Esophagus squamous epithelium (tissue), 5 donors: ENCODE data around the gene KIAA0753. TPM values are rescaled to one million over a fixed set of nuclear protein-coding genes. Genes with fewer than 3 reads are reported as not detected.
A peak's percentile ranks its signal among the peaks of the same experiment; 100 is the strongest.

Experiments
- DNase-seq: peaks from one replicate; lab custom pipeline; 2025; lab: John Stamatoyannopoulos, UW
- H3K27ac ChIP-seq, 4 donors: fragments of 200-600 bp; sonication (generic); one replicate each; pipeline ENCODE4 v1.5.1; 2016 to 2019; ENCODE audit warnings: mild to moderate bottlenecking in 1 of 4
- H3K27me3 ChIP-seq, 4 donors: fragments of 200-600 bp; sonication (generic); 1 replicate in 3 of 4; 2 replicates in 1 of 4; pipeline versions ENCODE4 v1.5.1 to v1.6.0; 2017 to 2021; ENCODE audit warnings: antibody characterized with exemption in 1 of 4
- H3K36me3 ChIP-seq, 3 donors: fragments of 200-600 bp; sonication (generic); one replicate each; pipeline ENCODE4 v1.5.1; 2016 to 2019
- H3K4me1 ChIP-seq, 3 donors: fragments of 200-600 bp; sonication (generic); one replicate each; pipeline ENCODE4 v1.5.1; 2017 to 2019
- H3K4me3 ChIP-seq, 4 donors: fragments of 200-600 bp; sonication (generic); 1 replicate in 3 of 4; 2 replicates in 1 of 4; pipeline ENCODE4 v1.5.1; 2016 to 2019; ENCODE audit warnings: mild to moderate bottlenecking in 2 of 4, moderate library complexity in 1 of 4
- H3K9me3 ChIP-seq, 3 donors: fragments of 200-600 bp; sonication (generic); one replicate each; pipeline ENCODE4 v1.5.1; 2016 to 2019
- POLR2A ChIP-seq, 4 donors: fragments of 450-650 bp; IDR thresholded peaks; one replicate each; pipeline ENCODE4 v1.6.1; 2017; ENCODE audit warnings: antibody characterized with exemption in 4 of 4, mild to moderate bottlenecking in 4 of 4, moderate library complexity in 3 of 4
- WGBS, 2 donors: methylation state at CpG; one replicate each; pipeline ENCODE4 v1.1.5; 2018; 5-methylcytosine and 5-hydroxymethylcytosine counted together
- intact Hi-C: fragments of 100-400 bp; cut with DNase I; formaldehyde crosslinking; loops from one replicate; pipeline ENCODE4 v1.15.0; 2022
- total RNA-seq, 4 donors: library from RNA; depleted of rRNA; stranded (reverse); fragments of >200 nt; gene quantifications; one replicate each; pipeline ENCODE4 v1.1.0, GENCODE V29; 2016
- TF ChIP-seq, protein P1 (sequence below), 6 experiments: fragments of 450-650 bp in 4 of 6; fragments of 200-600 bp in 2 of 6; sonication (generic) in 2 of 6; IDR thresholded peaks; one replicate each; pipeline ENCODE4 v1.5.1; 2016 to 2019; ENCODE audit warnings: antibody characterized with exemption in 6 of 6, mild to moderate bottlenecking in 4 of 6, moderate library complexity in 4 of 6
- donor health status: DM: yes; HTN: yes; CAD: no.

Gene KIAA0753
- total RNA-seq, 4 donors from 2014 or later: 8.1 to 17.4 (median 11.4) TPM

DNA sequence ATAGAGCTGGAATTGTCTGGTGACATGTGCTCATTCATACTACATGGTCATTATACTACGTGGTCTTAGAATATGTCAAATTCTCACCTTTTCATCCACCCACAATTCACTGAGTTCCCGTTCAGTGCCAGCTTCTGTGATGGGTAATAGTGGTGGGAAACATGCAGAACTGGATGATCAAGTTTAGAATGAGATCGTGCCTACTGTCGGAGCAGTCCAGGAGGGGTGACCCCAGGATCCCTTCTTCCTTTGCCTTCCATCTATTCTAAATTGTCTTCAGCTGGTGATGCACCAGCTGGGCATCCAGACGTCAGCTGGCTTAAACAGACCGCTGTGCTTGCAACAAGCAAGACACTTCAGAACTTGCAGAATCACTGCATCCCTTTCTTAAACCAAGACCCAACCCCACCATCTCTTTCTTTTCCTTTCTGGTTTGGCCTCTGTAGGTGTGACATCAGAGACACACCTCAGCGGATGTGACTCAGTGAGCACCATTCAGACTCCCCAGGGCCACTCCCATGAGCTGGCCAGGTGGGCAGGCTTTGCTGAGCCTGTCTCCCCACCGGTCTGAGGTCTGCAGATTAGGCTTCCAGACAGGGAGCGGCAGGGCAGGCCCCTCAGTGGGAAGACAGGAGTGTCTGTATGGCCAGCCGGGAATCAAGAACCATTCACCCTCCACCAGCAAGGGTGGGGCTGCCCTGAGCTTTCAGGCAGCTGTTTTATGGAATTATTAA is 29.1 kb upstream of the KIAA0753 start:
- intact Hi-C loops: loop anchor here (10.0 kb wide), 2 partner anchors 175 to 335 kb away; no protein-coding TSS in a partner anchor
- peak overlapping the region; percentile 73 to 90 (median 80) for H3K27ac ChIP-seq
- H3K27me3 ChIP-seq: no peaks in the 10 kb centered on the region
- WGBS, 2 donors: 35 to 38% methylated on average over 8 to 9 of the region's 10 CpGs
- DNase-seq: no peak
- H3K9me3 ChIP-seq: no peaks in the 10 kb centered on the region
- H3K36me3 ChIP-seq: no peaks in the 10 kb centered on the region
- no peak for TF ChIP-seq POLR2A (IDR thresholded peaks at IDR 0.05)
- TF ChIP-seq, protein P1, sequence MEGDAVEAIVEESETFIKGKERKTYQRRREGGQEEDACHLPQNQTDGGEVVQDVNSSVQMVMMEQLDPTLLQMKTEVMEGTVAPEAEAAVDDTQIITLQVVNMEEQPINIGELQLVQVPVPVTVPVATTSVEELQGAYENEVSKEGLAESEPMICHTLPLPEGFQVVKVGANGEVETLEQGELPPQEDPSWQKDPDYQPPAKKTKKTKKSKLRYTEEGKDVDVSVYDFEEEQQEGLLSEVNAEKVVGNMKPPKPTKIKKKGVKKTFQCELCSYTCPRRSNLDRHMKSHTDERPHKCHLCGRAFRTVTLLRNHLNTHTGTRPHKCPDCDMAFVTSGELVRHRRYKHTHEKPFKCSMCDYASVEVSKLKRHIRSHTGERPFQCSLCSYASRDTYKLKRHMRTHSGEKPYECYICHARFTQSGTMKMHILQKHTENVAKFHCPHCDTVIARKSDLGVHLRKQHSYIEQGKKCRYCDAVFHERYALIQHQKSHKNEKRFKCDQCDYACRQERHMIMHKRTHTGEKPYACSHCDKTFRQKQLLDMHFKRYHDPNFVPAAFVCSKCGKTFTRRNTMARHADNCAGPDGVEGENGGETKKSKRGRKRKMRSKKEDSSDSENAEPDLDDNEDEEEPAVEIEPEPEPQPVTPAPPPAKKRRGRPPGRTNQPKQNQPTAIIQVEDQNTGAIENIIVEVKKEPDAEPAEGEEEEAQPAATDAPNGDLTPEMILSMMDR (IDR thresholded peaks at IDR 0.05): no peak
- peak overlapping the region in 1 of 4 donors; percentile 16 for H3K4me3 ChIP-seq
- H3K4me1 ChIP-seq: peaks cover 11 to 62% (median 14%) of the 10 kb centered on the region in 3 donors

DNA sequence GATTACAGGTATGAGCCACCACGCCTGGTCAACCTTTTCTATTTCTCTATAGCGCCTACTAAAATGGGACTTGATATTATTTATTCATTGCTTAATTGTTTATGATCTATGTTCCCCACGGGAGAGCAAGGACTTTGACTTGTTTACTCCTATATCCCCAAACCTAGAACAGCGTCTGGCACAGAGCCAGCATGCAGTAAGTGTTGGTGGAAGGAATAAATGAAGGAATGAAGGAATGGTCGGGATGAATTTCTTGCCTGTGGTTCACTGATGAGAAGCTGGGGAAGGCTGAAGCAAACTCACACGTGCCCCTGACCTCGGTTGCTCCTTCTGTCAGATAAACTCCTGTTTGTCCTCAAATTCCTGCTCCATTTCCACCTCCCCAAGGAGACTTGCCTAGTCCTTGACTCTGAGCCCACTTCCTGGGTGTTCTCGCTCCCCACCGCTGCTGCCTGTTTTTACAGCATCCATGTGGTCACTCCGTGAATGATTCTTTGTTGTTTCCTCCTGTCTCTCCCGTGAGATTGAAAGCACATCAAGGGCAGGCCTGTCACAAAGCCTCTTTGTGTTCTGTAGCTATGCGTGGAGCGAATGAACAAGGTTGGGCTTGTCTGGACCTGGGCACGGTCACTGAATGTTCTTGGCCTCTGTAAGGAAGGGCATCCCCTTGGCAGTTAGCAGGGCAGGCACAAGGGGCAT is 28.4 kb upstream of the KIAA0753 start:
- Histone ChIP-seq H3K36me3 (no peaks in the 10 kb centered on the region), H3K9me3 (no peaks in the 10 kb centered on the region), H3K4me1 (peaks cover 11 to 62% (median 14%) of the 10 kb centered on the region in 3 donors), H3K4me3 (no peak overlapping the region), H3K27ac (peak overlapping the region; percentile 73 to 90 (median 80)), H3K27me3 (no peaks in the 10 kb centered on the region)
- 52 to 54% methylated on average over 13 to 14 of the region's 14 CpGs for WGBS, 2 donors
- intact Hi-C loops: loop anchor here (10.0 kb wide), 2 partner anchors 176 to 336 kb away; no protein-coding TSS in a partner anchor
- no peak for DNase-seq
- TF ChIP-seq, protein P1 (IDR thresholded peaks at IDR 0.05): no peak
- TF ChIP-seq POLR2A (IDR thresholded peaks at IDR 0.05): no peak

- peaks cover 11 to 62% (median 14%) of the 10 kb centered on the region in 3 donors for H3K4me1 ChIP-seq
- no peaks in the 10 kb centered on the region for H3K36me3 ChIP-seq
- no peak for DNase-seq
- no peaks in the 10 kb centered on the region for H3K27me3 ChIP-seq
- no peak for TF ChIP-seq POLR2A (IDR thresholded peaks at IDR 0.05)
- TF ChIP-seq, protein P1 (IDR thresholded peaks at IDR 0.05): no peak
- intact Hi-C loops: loop anchor here (10.0 kb wide), 2 partner anchors 177 to 337 kb away; no protein-coding TSS in a partner anchor
- peak overlapping the region in 3 of 4 donors; percentile 75 to 90 (median 85) for H3K27ac ChIP-seq
- H3K4me3 ChIP-seq: no peak overlapping the region
- 89 to 94% methylated on average over 17 of the region's 17 CpGs for WGBS, 2 donors
- no peaks in the 10 kb centered on the region for H3K9me3 ChIP-seq
Measured at GRCh38 chr17:6668219-6668618, 27.7 kb upstream of the KIAA0753 start.

DNA sequence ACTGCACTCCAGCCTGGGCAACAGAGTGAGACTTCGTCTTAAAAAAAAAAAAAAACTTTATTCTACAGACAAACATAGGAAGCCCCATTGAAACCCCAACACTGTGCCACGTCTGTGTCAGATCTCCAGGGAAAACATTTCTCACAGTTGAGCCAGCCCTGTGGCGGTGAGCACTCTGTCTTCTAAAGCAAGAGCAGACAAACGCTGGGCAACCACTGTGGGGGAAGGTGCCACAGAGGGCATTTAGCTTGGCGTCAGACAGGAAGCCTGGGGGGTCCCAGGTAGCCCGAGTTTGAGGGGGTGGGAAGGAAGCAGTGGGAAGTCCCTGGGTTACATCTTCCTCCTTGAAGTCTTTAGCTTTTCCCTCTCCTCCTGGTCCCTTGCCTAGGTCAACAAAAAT is 27.0 kb upstream of the KIAA0753 start:
- H3K9me3 ChIP-seq: no peaks in the 10 kb centered on the region
- H3K4me3 ChIP-seq: no peak overlapping the region
- peak overlapping the region in 3 of 4 donors; percentile 73 to 85 (median 85) for H3K27ac ChIP-seq
- intact Hi-C loops: loop anchor here (10.0 kb wide), 2 partner anchors 177 to 337 kb away; no protein-coding TSS in a partner anchor
- no peak for DNase-seq
- H3K4me1 ChIP-seq: peaks cover 11 to 62% (median 14%) of the 10 kb centered on the region in 3 donors
- TF ChIP-seq, protein P1 (IDR thresholded peaks at IDR 0.05): no peak
- TF ChIP-seq POLR2A (IDR thresholded peaks at IDR 0.05): no peak
- no peaks in the 10 kb centered on the region for H3K36me3 ChIP-seq
- WGBS, 2 donors: 34 to 36% methylated on average over 4 to 5 of the region's 6 CpGs
- no peaks in the 10 kb centered on the region for H3K27me3 ChIP-seq
